AG09309 (cell line): Measurements from ENCODE around the gene C19orf47.
"Not testable (repeated sequence)": the region's sequence is repeated elsewhere in the genome, so short reads cannot be mapped to it uniquely, and the experiment has no call there.

Source experiments
- DNase-seq: peaks from one replicate; pipeline ENCODE4 v3.0.0-alpha.2; 2010; ENCODE audit warnings: low read depth
- H3K4me3 ChIP-seq: 2 replicates; pipeline ENCODE4 v1.5.1; 2011; ENCODE audit warnings: mild to moderate bottlenecking, low read depth, low read length, moderate library complexity; ENCODE audit not compliant: control insufficient read depth
- TF ChIP-seq, protein P1 (sequence below): IDR thresholded peaks from 2 replicates; pipeline ENCODE4 v1.5.1; 2011; ENCODE audit warnings: mild to moderate bottlenecking, low read depth, low read length, inconsistent platforms; ENCODE audit not compliant: insufficient read depth, control insufficient read depth; ENCODE audit errors: missing control alignments

The C19orf47 gene

GRCh38 chr19:40376286-40376862 lies 28.2 kb upstream of the C19orf47 start:
- TF ChIP-seq, protein P1, sequence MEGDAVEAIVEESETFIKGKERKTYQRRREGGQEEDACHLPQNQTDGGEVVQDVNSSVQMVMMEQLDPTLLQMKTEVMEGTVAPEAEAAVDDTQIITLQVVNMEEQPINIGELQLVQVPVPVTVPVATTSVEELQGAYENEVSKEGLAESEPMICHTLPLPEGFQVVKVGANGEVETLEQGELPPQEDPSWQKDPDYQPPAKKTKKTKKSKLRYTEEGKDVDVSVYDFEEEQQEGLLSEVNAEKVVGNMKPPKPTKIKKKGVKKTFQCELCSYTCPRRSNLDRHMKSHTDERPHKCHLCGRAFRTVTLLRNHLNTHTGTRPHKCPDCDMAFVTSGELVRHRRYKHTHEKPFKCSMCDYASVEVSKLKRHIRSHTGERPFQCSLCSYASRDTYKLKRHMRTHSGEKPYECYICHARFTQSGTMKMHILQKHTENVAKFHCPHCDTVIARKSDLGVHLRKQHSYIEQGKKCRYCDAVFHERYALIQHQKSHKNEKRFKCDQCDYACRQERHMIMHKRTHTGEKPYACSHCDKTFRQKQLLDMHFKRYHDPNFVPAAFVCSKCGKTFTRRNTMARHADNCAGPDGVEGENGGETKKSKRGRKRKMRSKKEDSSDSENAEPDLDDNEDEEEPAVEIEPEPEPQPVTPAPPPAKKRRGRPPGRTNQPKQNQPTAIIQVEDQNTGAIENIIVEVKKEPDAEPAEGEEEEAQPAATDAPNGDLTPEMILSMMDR, result no peak
- H3K4me3 ChIP-seq, result no peak overlapping the region
- no peak for DNase-seq

GRCh38 chr19:40374084-40374483 lies 25.9 kb upstream of the C19orf47 start:
- DNase-seq, result no peak
- TF ChIP-seq, protein P1, result no peak
- H3K4me3 ChIP-seq, result no peak overlapping the region

DNA sequence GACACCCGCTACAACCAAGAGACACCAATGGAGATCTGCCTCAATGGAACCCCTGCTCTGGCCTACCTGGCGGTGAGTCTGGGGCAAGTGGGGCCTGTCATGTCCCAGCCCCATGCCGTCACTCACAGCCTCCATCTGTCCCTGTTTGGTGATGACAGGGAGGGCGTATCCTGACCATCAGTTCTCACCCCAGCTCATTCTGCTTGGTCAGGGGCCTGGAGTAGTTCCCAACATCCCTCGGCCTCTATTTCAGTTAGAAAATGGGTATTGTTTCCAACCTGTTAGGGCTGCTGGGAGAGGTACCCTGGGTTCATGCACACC lies 23.6 kb upstream of the C19orf47 start:
- TF ChIP-seq, protein P1, result no peak
- H3K4me3 ChIP-seq, result no peak overlapping the region
- no peak for DNase-seq

GRCh38 chr19:40370997-40371801 lies 23.0 kb upstream of the C19orf47 start:
- DNase-seq, result no peak
- no peak overlapping the region for H3K4me3 ChIP-seq
- TF ChIP-seq, protein P1, result no peak

DNA sequence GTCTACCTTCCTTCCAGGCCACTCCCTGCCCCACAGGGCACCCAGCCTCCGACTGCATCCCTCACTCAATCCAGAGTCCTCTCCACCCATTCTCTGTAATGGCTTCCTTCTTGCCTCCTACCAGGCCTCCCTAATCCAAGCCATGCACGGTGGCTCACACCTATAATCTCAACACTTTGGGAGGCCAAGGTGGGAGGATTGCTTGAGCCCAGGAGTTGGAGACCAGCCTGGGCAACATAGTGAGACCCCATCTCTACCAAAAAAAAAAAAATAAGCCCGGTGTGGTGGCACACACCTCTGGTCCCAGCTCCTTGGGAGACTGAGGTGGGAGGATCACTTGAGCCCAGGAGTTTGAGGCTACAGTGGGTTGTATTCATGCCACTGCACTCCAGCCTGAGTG lies 22.1 kb upstream of the C19orf47 start:
- not testable (repeated sequence) for DNase-seq, H3K4me3 ChIP-seq

- TF ChIP-seq, protein P1, result no peak
- H3K4me3 ChIP-seq, result no peak overlapping the region
Measured at GRCh38 chr19:40369797-40370196, 21.6 kb upstream of the C19orf47 start.

DNA sequence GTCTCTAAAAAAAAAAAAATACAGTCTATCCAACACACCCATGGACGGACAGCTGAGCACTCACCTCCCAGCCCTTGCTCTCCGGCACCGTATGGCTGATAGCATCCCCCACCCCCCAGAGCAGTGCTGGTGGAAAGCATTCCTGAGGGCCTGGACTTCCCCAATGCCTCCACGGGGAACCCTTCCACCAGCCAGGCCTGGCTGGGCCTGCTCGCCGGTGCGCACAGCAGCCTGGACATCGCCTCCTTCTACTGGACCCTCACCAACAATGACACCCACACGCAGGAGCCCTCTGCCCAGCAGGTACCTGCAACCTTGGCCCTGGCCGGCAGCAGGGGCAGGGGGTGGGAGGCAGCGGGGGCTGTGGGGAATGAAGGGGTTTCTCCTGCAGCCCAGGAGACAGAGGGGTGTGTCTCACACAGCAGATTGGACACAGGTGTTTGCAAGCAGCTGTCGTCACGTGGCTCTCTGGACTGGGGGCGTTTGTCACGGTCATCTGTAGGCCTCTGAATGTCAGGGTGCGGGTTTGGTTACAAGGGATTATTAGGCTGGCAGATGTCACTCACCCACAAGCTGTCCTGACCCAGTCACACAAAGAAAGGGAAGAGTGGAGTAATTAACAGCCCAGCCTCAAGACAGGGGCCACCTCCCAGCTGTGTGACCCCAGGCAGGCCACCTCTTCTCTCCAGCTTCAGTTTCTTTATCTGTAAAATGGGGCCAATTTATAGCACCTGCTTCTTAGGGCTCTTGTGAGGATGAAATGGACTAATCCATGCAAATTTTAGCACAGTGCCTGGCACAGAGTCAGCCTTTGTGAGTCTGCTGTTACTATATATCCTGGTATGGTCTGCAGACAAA lies 19.6 kb upstream of the C19orf47 start:
- no peak overlapping the region for H3K4me3 ChIP-seq
- TF ChIP-seq, protein P1, result no peak
- no peak for DNase-seq

More at GRCh38 chr19:40369797-40370196, 21.6 kb upstream of the C19orf47 start:
- no peak for DNase-seq
